AG10803 (cell line): Measurements from ENCODE around the gene MAN2C1.

Source experiments
- DNase-seq: peaks from one replicate; pipeline ENCODE4 v3.0.0; 2010; ENCODE audit warnings: low read depth
- H3K4me3 ChIP-seq: 2 replicates; pipeline ENCODE4 v1.5.1; 2011; ENCODE audit warnings: mild to moderate bottlenecking, low read length, control low read depth
- TF ChIP-seq, protein P1 (sequence below): conservative IDR thresholded peaks from 2 replicates; pipeline ENCODE4 v1.5.1; 2011; ENCODE audit warnings: mild to moderate bottlenecking, low read length, control low read depth, inconsistent platforms

The MAN2C1 gene

DNA sequence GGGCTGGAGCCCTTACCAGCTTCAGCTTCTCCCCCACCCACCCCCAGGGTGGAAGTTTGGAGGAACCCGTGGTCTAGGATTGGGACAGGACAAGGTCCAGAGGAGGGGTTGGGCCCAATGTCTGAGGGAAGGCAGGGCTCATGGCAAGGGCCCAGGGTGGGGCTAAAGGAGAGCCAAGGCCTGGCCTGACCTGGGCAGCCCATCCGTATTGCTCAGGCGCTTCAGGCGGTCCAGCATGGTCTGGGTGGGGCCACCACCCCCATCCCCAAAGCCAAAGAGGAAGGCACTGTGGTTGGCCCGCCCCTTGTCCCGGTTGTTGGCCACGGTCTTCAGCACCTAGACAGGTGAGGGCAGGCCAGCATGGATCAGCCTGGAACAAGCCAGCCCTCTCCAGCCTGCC is 7.6 kb downstream of the MAN2C1 start:
- TF ChIP-seq, protein P1, sequence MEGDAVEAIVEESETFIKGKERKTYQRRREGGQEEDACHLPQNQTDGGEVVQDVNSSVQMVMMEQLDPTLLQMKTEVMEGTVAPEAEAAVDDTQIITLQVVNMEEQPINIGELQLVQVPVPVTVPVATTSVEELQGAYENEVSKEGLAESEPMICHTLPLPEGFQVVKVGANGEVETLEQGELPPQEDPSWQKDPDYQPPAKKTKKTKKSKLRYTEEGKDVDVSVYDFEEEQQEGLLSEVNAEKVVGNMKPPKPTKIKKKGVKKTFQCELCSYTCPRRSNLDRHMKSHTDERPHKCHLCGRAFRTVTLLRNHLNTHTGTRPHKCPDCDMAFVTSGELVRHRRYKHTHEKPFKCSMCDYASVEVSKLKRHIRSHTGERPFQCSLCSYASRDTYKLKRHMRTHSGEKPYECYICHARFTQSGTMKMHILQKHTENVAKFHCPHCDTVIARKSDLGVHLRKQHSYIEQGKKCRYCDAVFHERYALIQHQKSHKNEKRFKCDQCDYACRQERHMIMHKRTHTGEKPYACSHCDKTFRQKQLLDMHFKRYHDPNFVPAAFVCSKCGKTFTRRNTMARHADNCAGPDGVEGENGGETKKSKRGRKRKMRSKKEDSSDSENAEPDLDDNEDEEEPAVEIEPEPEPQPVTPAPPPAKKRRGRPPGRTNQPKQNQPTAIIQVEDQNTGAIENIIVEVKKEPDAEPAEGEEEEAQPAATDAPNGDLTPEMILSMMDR, result no peak
- H3K4me3 ChIP-seq, result no peak overlapping the region
- DNase-seq, result no peak

DNA sequence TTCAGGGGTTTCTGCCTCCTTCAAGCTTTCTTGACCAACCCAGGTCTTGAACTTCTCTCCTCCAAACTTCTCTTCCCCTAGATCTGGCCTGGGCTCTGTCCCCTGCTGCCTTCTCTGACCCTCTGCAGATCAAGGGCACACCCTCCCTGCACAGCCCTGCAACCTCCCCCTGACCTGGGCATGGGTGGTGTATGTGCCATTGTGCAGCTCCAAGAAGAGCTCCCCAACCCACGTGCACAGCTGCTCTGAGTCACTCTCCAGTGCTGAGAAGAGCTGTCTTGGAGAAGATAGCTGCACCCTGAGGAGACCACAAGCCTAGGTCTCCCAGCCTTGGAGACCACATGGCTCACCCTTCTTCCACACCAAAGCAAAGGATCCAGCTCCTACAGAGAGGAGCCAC is 8.0 kb downstream of the MAN2C1 start:
- no peak for DNase-seq
- TF ChIP-seq, protein P1, result no peak
- H3K4me3 ChIP-seq, result no peak overlapping the region

DNA sequence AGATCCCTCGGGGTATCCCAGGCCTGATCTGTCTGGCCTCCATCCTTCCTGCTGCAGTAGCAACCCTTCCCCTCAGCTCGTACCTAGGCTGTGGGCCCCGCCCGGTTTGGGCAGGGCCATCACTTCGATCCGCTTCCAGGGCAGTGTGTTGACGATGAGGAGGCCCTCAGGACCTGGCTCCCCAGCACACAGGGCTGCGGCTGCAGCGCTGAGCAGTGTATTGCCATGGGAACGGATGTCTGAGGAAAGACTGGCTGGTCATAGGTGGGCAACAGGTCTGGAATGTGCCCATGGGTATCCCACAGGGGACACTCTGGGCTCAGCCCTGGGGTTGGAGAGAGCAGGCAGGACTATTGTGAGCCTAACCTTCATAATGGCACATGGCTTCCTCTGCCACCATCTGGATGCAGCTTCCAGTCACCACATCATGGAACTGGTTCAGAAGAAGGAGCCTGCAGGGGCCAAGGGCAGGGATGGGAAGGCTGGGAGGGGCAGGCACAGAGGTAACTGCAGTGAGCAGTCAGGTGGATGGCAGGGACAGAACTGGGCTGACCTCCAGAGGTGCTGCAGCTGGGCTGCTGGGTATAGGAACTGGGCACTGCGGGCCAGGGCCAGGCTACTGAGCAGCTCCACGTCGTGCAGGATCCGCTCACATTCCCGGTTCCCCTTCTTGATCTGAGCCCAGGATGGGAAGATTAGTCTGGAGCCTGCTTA is 8.7 kb downstream of the MAN2C1 start:
- no peak overlapping the region for H3K4me3 ChIP-seq
- TF ChIP-seq, protein P1, result no peak
- no peak for DNase-seq

DNA sequence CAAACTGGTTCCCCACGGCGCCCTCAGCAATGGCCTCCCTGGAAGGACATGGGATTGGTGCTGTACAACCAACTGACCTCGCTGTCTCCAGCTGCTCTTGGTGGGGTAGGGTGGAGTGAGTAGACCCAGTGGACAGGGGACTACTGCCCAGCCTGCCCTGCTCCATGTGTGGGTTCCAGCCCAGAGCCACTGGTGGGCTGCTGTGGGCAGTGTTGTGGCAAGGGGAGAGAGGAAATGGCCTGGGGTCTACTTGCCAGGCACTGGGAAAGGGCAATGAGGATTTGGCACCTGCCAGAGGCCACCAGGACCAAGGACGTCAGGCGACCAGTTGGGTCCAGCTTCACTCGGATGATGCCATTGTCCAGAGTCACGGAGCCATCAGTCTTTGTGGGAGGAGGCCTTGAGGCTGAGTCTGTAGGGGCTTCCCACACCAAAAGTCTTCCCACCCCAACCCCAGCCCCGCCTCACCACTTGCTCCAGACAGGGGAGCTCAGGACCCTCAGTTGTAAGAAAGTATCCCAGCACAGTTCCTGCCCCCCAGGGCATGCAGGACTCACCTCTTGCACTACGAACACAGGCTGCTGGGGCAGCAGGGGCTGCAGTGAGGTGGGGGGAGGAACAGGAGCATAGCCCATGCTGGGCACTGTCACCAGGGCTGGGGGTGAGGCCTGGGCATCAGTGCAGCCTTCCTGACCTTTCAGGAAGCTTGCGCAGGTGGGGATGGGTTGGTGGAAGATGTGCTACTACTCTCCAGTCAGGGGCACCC is 9.5 kb downstream of the MAN2C1 start:
- TF ChIP-seq, protein P1, result no peak
- no peak for DNase-seq

DNA sequence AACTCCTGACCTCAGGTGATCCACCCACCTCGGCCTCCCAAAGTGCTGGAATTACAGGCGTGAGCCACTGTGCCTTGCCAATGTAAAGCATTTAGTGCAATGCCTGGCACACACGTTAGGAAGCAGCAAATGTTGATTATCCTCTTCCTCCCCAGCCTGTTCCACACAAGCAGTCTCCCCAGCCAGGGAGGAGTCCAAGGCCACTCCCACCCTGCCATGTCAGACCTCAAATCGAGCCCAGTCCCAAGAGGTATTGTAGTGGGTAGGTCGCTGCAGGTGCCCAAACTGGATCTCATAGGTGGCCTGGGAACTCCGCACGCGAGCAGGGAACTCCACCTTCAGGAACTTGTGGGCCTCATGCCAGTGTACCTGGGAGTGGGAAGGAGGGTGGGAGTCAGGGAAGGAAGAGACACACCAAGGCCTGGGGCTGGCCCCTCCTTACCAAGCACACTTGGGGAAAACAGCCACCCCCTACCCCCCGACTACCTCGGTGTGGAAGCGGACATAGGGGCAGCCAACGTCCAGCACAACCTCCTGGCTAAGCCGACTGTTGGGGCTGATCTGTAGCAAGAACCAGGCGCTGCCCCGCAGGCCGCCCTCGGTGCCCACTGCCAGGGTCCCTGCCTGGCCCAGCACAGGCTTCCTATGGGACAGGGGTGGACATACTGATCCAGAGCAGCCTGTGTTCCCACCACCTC is 10.3 kb downstream of the MAN2C1 start:
- DNase-seq, result no peak
- TF ChIP-seq, protein P1, result no peak
- no peak overlapping the region for H3K4me3 ChIP-seq

More for the DNA sequence above, 9.5 kb downstream of the MAN2C1 start:
- no peak overlapping the region for H3K4me3 ChIP-seq

DNA sequence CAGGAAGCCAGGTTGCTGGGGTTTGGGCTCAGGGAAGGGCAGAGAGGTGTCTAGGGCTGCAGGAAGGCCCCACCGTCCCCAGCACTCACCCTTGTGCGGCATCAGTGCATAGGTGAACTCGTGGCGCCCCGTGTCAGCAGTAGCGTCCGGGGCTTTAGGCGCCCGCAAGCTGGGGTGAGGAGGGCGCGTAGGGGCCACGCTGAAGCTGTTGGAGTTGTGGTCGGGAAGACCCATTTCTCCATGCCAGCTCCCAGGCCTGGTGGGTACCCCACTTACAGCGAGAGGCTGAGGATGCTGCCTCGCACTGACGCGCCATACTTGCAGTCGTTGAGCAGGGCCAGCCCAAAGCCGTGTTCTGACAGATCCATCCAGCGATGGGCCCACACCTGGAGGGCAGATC is 11.9 kb downstream of the MAN2C1 start:
- no peak overlapping the region for H3K4me3 ChIP-seq
- TF ChIP-seq, protein P1, result no peak
- DNase-seq, result no peak
